Right lobe of liver (tissue), 6 donors: ENCODE measurements around the gene THSD7B. TPM values are rescaled to one million over a fixed set of nuclear protein-coding genes. Genes with fewer than 3 reads are reported as not detected.

ENCODE experiments used
- ATAC-seq, 4 donors: fragments of 200-7000 bp; cut with Tn5 transposase; one replicate each; pipeline ENCODE4 v1.9.1; 2020; ENCODE audit warnings: mild to moderate bottlenecking in 4 of 4, moderate library complexity in 4 of 4
- DNase-seq, 3 donors: peaks; one replicate each; pipeline ENCODE4 v3.0.0-alpha.2; 2020
- H3K27ac ChIP-seq, 3 donors: fragments of 200-600 bp; one replicate each; pipeline ENCODE4 v1.8.0; 2022
- H3K27me3 ChIP-seq, 2 donors: fragments of 200-600 bp; one replicate each; pipeline ENCODE4 v1.8.0; 2022
- H3K36me3 ChIP-seq, 4 donors: fragments of 200-600 bp; sonication (generic) in 1 of 4; one replicate each; pipeline versions ENCODE4 v1.5.1 to v1.8.0; 2017 to 2022; ENCODE audit warnings: control low read depth in 1 of 4
- H3K4me1 ChIP-seq, 4 donors: fragments of 200-600 bp; sonication (generic) in 1 of 4; one replicate each; pipeline versions ENCODE4 v1.5.1 to v1.8.0; 2017 to 2022; ENCODE audit warnings: control low read depth in 1 of 4
- H3K4me3 ChIP-seq, 3 donors: fragments of 200-600 bp; one replicate each; pipeline ENCODE4 v1.8.0; 2022
- H3K9me3 ChIP-seq, 4 donors: fragments of 200-600 bp; sonication (generic) in 1 of 4; one replicate each; pipeline versions ENCODE4 v1.5.1 to v1.8.0; 2017 to 2022; ENCODE audit warnings: control low read depth in 1 of 4
- POLR2A ChIP-seq: fragments of 450-650 bp; IDR thresholded peaks from one replicate; pipeline ENCODE4 v1.6.1; 2017; ENCODE audit warnings: antibody characterized with exemption, mild to moderate bottlenecking
- WGBS: methylation state at CpG from one replicate; pipeline ENCODE4 v1.1.6; 2018; ENCODE audit warnings: low coverage, low lambda C conversion rate; ENCODE audit not compliant: insufficient coverage; ENCODE audit errors: missing lambda C conversion rate; 5-methylcytosine and 5-hydroxymethylcytosine counted together
- intact Hi-C, 2 donors: fragments of 100-400 bp; cut with DNase I; formaldehyde crosslinking; loops; one replicate each; pipeline versions ENCODE4 v1.11.2 to v1.14.1; 2022
- total RNA-seq, 6 experiments: library from RNA; depleted of rRNA in 2 of 6; stranded (reverse); fragments of >200 nt in 2 of 6; fragmentation: NEBNext Ultra II Directional in 3 of 6; extraction: Animal tissue kit (Norgen Biotek cat#: 25700) in 3 of 6; gene quantifications; one replicate each; pipeline versions ENCODE4 v1.1.0 to v1.2.4, GENCODE V29; 2016 to 2023
- TF ChIP-seq, protein P1 (sequence below), 4 donors: fragments of 200-600 bp in 3 of 4; fragments of 450-650 bp in 1 of 4; IDR thresholded peaks; one replicate each; pipeline versions ENCODE4 v1.5.1 to v1.8.0; 2016 to 2022; ENCODE audit warnings: antibody characterized with exemption in 4 of 4, mild to moderate bottlenecking in 2 of 4
- donor health status: DM: no; HTN: yes; CAD: no.
- donor health status: DM: no; HTN: no; CAD: no.
- donor health status: DM: no; HTN: no; CAD: no.
- donor health status: DM: no; HTN: yes; CAD: no.
- donor health status: DM: no; HTN: yes; CAD: no.

THSD7B gene
- total RNA-seq, 6 experiments from 2014 or later, result 0.07 to 0.89 (median 0.24) TPM

DNA sequence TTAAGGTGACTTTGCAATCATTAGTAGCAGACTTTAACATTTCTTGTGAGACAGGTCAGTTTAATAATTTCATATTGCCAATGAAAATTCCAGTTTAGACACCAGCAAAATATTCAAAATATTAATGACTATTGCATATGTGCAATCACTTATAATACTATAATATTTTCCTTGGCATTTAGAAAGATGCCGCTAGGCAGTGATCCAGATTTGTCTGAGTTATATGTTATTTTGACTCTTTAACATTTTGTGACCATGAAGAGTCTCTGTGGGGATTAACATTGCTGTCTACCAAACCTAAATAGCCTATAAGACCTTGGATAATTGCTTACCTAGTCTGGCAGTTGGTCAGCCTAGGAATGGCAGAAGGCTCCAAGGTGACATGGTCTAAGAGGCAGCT is 389.6 kb downstream of the THSD7B start:
- Histone ChIP-seq H3K4me1 (no peaks in the 10 kb centered on the region), H3K27ac (no peak overlapping the region), H3K9me3 (no peaks in the 10 kb centered on the region), H3K4me3 (no peak overlapping the region), H3K36me3 (no peaks in the 10 kb centered on the region), H3K27me3 (no peaks in the 10 kb centered on the region)
- 92% methylated on average over 1 of the region's 1 CpG for WGBS
- DNase-seq (no peak), ATAC-seq (no peak)
- intact Hi-C loops, result no loop called here
- no peak for TF ChIP-seq POLR2A
- TF ChIP-seq, protein P1, sequence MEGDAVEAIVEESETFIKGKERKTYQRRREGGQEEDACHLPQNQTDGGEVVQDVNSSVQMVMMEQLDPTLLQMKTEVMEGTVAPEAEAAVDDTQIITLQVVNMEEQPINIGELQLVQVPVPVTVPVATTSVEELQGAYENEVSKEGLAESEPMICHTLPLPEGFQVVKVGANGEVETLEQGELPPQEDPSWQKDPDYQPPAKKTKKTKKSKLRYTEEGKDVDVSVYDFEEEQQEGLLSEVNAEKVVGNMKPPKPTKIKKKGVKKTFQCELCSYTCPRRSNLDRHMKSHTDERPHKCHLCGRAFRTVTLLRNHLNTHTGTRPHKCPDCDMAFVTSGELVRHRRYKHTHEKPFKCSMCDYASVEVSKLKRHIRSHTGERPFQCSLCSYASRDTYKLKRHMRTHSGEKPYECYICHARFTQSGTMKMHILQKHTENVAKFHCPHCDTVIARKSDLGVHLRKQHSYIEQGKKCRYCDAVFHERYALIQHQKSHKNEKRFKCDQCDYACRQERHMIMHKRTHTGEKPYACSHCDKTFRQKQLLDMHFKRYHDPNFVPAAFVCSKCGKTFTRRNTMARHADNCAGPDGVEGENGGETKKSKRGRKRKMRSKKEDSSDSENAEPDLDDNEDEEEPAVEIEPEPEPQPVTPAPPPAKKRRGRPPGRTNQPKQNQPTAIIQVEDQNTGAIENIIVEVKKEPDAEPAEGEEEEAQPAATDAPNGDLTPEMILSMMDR (IDR thresholded peaks at IDR 0.05), result no peak

DNA sequence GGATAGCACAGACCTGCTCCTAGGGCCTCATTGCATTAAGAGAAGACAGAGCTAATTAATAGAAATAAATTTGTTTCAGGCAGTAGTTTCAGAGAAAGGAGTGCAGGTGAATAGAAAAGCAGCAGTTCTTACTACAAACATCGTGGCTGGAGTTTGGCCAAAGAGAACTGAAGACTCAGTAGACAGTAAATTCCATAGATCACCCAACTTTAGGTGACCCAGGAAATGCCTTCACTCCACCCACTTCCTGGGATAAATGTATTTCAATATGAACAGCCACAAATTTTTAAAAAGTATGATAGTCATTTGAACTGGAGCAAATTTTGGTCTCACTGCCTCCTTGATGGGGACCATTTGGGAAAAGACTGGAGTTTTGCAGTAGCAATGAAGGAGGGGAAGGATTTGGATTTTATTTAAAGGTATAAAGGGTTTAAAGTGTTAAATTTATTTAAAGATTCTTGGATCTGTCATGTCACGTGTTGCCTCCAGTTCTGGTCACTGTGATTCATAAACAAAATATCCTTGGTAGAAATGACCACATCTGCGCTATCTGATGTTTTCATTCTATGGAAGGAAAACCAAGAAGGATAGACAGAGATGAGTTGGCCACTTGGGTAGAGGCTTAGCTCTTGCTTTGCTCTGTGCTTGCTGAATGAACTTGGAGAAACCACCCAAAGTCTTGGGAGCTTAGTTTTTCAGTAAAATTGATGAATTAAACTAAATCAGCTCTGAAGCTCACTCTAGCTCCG is 390.2 kb downstream of the THSD7B start:
- Histone ChIP-seq H3K27me3 (no peaks in the 10 kb centered on the region), H3K27ac (no peak overlapping the region), H3K4me1 (no peaks in the 10 kb centered on the region), H3K9me3 (no peaks in the 10 kb centered on the region), H3K4me3 (no peak overlapping the region), H3K36me3 (no peaks in the 10 kb centered on the region)
- ATAC-seq, result no peak
- WGBS, result 60% methylated on average over 4 of the region's 4 CpGs
- no peak for TF ChIP-seq POLR2A
- TF ChIP-seq, protein P1 (IDR thresholded peaks at IDR 0.05), result no peak
- no peak for DNase-seq
- intact Hi-C loops, result no loop called here

DNA sequence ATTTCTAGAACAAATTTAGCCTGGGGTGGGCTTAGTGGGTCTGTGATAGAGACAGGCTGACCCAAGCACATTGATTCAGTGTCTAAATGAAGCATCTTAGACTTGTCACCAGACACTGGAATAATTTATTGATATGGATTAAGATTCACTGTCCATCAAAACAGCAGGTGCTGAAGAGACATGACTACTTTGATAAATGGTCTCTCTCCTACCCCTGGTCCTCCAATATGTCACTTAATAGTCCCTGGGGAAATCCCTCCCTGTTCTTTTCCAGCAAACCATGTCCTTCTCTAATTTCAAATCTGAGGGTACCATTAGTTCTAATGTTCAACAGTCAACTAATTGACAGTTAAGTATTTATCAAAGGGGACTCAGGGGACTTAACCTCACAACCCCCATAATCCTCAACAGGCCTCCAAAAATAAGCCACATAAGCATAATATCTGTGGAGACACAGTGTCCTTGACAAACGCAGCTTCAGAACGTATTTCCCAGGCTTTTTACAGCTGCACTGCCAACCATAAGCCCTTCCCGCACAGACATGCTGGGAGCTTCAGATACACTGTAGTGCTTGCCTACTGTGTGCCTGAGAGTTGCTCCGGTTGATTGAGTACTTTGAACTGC is 391.0 kb downstream of the THSD7B start:
- 89% methylated on average over 4 of the region's 4 CpGs for WGBS
- Histone ChIP-seq H3K9me3 (no peaks in the 10 kb centered on the region), H3K36me3 (no peaks in the 10 kb centered on the region), H3K27me3 (no peaks in the 10 kb centered on the region), H3K4me1 (no peaks in the 10 kb centered on the region), H3K27ac (no peak overlapping the region), H3K4me3 (no peak overlapping the region)
- TF ChIP-seq, protein P1 (IDR thresholded peaks at IDR 0.05), result no peak
- TF ChIP-seq POLR2A, result no peak
- intact Hi-C loops, result no loop called here
- DNase-seq, result no peak
- no peak for ATAC-seq

DNA sequence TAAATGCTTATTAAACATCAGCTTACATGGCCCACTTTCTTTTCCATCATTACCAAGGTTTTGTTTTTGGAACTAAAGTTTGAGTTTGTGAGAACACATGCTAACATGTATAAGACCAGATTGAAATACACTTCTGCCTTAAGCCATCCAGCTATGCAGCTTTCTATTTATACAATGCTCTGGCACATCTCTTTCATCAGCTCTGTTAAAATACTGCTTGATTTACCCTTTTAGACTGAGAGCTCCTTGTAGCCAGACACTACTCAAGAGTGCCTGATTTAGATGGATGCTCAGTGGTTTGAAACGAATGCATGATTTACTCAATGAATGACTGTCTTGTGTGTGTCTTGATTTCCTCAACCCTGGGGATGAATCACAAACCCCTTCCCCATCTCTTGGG is 392.5 kb downstream of the THSD7B start:
- H3K4me3 ChIP-seq, result no peak overlapping the region
- intact Hi-C loops, result no loop called here
- no peaks in the 10 kb centered on the region for H3K36me3 ChIP-seq
- no peaks in the 10 kb centered on the region for H3K9me3 ChIP-seq
- no peak for TF ChIP-seq POLR2A
- TF ChIP-seq, protein P1 (IDR thresholded peaks at IDR 0.05), result no peak
- no peaks in the 10 kb centered on the region for H3K4me1 ChIP-seq
- no peak for ATAC-seq
- no peak overlapping the region for H3K27ac ChIP-seq
- DNase-seq, result no peak
- H3K27me3 ChIP-seq, result no peaks in the 10 kb centered on the region
- 57% methylated on average over 1 of the region's 1 CpG for WGBS
